GM23338 (cell line): ENCODE measurements around the gene ICE1.

Experiments used
- EZH2 ChIP-seq: fragments of 200-600 bp; sonication (generic); IDR thresholded peaks from one replicate; pipeline ENCODE4 v1.8.0; 2017; ENCODE audit warnings: antibody characterized with exemption, mild to moderate bottlenecking, low read depth; ENCODE audit not compliant: unreplicated experiment
- EZH2phosphoT487 ChIP-seq: fragments of 200-600 bp; sonication (generic); IDR thresholded peaks from one replicate; pipeline ENCODE4 v1.8.1; 2018; ENCODE audit warnings: antibody characterized with exemption; ENCODE audit not compliant: unreplicated experiment
- JUNB ChIP-seq: IDR thresholded peaks from one replicate; pipeline ENCODE4 v1.6.1; 2016; ENCODE audit warnings: antibody characterized with exemption; ENCODE audit not compliant: unreplicated experiment
- POLR2AphosphoS5 ChIP-seq: IDR thresholded peaks from 2 replicates; pipeline ENCODE4 v1.6.1; 2016; ENCODE audit warnings: antibody characterized with exemption, low read depth
- TF ChIP-seq, protein P1 (sequence below), 2 experiments: fragments of 200-600 bp in 1 of 2; sonication (generic) in 1 of 2; conservative IDR thresholded peaks; 2 replicates each; pipeline versions ENCODE4 v1.5.1 to v1.6.1; 2016 to 2017; ENCODE audit warnings: antibody characterized with exemption in 2 of 2, low read depth in 2 of 2, mild to moderate bottlenecking in 2 of 2, moderate library complexity in 1 of 2

DNA sequence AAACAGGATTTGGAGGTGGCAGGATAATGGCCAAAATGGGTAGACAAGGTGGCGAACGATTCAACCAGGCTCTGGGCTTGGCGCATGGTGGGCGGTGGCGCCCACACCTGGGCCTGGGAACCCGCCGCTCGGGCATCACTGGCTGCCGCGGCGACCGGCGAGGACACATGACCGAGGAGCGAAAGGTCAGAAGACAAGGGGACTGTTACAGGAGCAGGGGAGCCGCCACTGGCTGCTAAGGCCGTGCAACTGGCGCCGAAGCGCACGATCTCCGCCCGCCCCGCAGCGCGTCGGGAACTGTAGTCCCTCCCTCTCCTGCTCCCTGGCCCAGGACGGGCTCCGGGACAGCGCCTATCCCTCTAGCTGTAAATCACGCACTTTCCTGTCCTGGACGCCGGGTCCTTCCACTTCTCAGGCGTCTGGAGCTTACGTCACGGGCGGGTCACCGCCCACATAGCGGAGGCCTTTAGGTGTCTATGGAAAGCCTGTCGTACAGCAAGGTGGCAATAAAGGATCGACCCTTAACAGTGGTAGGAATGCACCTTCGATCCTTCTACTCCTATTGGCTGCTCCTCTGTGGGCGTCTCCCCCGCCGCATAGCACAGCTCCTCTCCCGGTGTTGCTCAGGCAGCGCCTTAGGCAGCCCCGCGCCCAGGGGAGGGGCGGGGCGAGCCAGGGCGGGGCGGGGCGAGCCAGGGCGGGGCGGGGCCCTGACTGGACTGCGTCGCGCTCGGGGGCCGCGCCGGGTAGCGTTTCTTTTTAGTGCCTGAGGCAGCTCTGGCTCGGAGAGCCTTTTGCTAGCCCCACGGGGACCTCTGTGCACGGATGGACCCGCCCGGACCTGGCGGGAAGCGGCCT is at the start of gene ICE1:
- no peak for TF ChIP-seq EZH2
- TF ChIP-seq, protein P1, sequence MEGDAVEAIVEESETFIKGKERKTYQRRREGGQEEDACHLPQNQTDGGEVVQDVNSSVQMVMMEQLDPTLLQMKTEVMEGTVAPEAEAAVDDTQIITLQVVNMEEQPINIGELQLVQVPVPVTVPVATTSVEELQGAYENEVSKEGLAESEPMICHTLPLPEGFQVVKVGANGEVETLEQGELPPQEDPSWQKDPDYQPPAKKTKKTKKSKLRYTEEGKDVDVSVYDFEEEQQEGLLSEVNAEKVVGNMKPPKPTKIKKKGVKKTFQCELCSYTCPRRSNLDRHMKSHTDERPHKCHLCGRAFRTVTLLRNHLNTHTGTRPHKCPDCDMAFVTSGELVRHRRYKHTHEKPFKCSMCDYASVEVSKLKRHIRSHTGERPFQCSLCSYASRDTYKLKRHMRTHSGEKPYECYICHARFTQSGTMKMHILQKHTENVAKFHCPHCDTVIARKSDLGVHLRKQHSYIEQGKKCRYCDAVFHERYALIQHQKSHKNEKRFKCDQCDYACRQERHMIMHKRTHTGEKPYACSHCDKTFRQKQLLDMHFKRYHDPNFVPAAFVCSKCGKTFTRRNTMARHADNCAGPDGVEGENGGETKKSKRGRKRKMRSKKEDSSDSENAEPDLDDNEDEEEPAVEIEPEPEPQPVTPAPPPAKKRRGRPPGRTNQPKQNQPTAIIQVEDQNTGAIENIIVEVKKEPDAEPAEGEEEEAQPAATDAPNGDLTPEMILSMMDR (conservative IDR thresholded peaks at IDR 0.05; ENCODE audit: low read depth in 2 of 2): no peak
- no peak for TF ChIP-seq EZH2phosphoT487
- TF ChIP-seq JUNB: no peak
- TF ChIP-seq POLR2AphosphoS5: peak; percentile 67
